Smooth muscle cell (in vitro differentiated cells): ENCODE data around the gene MED13L. TPM values are rescaled to one million over a fixed set of nuclear protein-coding genes. Genes with fewer than 3 reads are reported as not detected.
A peak's percentile ranks its signal among the peaks of the same experiment; 100 is the strongest.
"Not testable (repeated sequence)": the region's sequence is repeated elsewhere in the genome, so short reads cannot be mapped to it uniquely, and the experiment has no call there.

ENCODE experiments used
- DNase-seq: peaks from one replicate; lab custom pipeline; 2025; ENCODE audit not compliant: unreplicated experiment; lab: John Stamatoyannopoulos, UW
- H2AFZ ChIP-seq: fragments of 200-600 bp; sonication (generic); 2 replicates; pipeline ENCODE4 v1.6.0; 2016; ENCODE audit warnings: antibody characterized with exemption, low read depth, mild to moderate bottlenecking
- H3F3A ChIP-seq: fragments of 200-600 bp; sonication (generic); 2 replicates; pipeline ENCODE4 v1.6.0; 2017; ENCODE audit warnings: antibody characterized with exemption, low read depth
- H3K27ac ChIP-seq: fragments of 200-600 bp; sonication (generic); 2 replicates; pipeline ENCODE4 v1.5.1; 2016; ENCODE audit warnings: low read depth, mild to moderate bottlenecking
- H3K27me3 ChIP-seq: fragments of 200-600 bp; sonication (generic); 2 replicates; pipeline ENCODE4 v1.6.1; 2016; ENCODE audit warnings: low read depth, mild to moderate bottlenecking
- H3K36me3 ChIP-seq: fragments of 200-600 bp; sonication (generic); 2 replicates; pipeline ENCODE4 v1.5.1; 2016; ENCODE audit warnings: low read depth
- H3K4me1 ChIP-seq: fragments of 200-600 bp; sonication (generic); 2 replicates; pipeline ENCODE4 v1.5.1; 2016; ENCODE audit warnings: low read depth
- H3K4me2 ChIP-seq: fragments of 200-600 bp; sonication (generic); 2 replicates; pipeline ENCODE4 v1.6.0; 2016; ENCODE audit warnings: mild to moderate bottlenecking
- H3K4me3 ChIP-seq: fragments of 200-600 bp; sonication (generic); 2 replicates; pipeline ENCODE4 v1.5.1; 2016; ENCODE audit warnings: mild to moderate bottlenecking
- H3K79me2 ChIP-seq: fragments of 200-600 bp; sonication (generic); 2 replicates; pipeline ENCODE4 v1.6.0; 2016; ENCODE audit warnings: low read depth, mild to moderate bottlenecking
- H3K9ac ChIP-seq: fragments of 200-600 bp; sonication (generic); 2 replicates; pipeline ENCODE4 v1.6.0; 2016; ENCODE audit warnings: low read depth
- H3K9me3 ChIP-seq: fragments of 200-600 bp; sonication (generic); replicated peaks from 2 replicates; pipeline ENCODE4 v1.5.1; 2016; ENCODE audit warnings: low read depth
- H4K20me1 ChIP-seq: fragments of 200-600 bp; sonication (generic); 2 replicates; pipeline ENCODE4 v1.6.0; 2016; ENCODE audit warnings: low read depth
- CTCF ChIP-seq: fragments of 200-600 bp; sonication (generic); IDR thresholded peaks from 2 replicates; pipeline ENCODE4 v1.5.1; 2017; ENCODE audit warnings: borderline replicate concordance, mild to moderate bottlenecking, antibody characterized with exemption; ENCODE audit not compliant: insufficient read depth, poor library complexity, severe bottlenecking
- WGBS: methylation state at CpG from one replicate; pipeline ENCODE4 v1.1.7; 2016; ENCODE audit warnings: low lambda C conversion rate; 5-methylcytosine and 5-hydroxymethylcytosine counted together
- polyA plus RNA-seq: library from polyadenylated mRNA; unstranded; fragments of >200 nt; fragmentation: Nextera tagmentation; extraction: Ambion mirVana; gene quantifications from 2 replicates; pipeline ENCODE4 v1.2.1, GENCODE V29; 2016
- total RNA-seq: library from RNA; depleted of rRNA; stranded (reverse); fragments of >200 nt; gene quantifications from 2 replicates; pipeline ENCODE4 v1.2.3, GENCODE V29; 2014

MED13L gene
- total and polyA plus RNA-seq, 2 experiments from 2014 or later: 13.2 to 74.3 TPM

DNA sequence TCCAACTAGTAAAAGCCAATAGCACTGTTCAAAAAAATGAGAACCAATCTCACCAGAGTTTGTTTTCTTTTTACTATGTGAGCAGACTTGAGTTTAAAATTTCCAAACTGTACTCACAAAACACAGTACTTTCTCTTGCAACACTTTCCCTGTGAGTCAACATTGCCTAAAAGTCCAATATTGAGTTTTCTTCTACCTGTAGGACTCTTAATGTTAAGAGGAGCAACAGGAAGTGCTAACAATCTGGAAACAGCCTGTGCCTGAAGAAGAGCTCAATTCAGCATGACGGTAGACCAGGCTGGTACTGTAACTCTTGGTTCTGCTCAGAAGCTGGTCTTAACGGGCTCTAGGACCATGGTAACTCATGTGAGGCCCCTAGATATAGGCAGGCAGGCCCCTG lies 144.3 kb downstream of the MED13L start:
- H3F3A ChIP-seq: peaks cover 4% of the 10 kb centered on the region
- H3K79me2 ChIP-seq: peaks cover 88% of the 10 kb centered on the region
- peak overlapping the region; percentile 18 for H3K27ac ChIP-seq
- H3K27me3 ChIP-seq: no peaks in the 10 kb centered on the region
- no peak overlapping the region for H3K9ac ChIP-seq
- no peaks in the 10 kb centered on the region for H3K36me3 ChIP-seq
- H2AFZ ChIP-seq: no peak overlapping the region
- peaks cover 8% of the 10 kb centered on the region for H3K4me1 ChIP-seq
- no peak overlapping the region for H3K4me3 ChIP-seq
- no peak for DNase-seq
- 72% methylated on average over 2 of the region's 2 CpGs for WGBS
- no peaks in the 10 kb centered on the region for H3K9me3 ChIP-seq
- no peak overlapping the region for H3K4me2 ChIP-seq
- no peak for TF ChIP-seq CTCF
- peaks cover 100% of the 10 kb centered on the region for H4K20me1 ChIP-seq

GRCh38 chr12:116131987-116132386 lies 145.5 kb downstream of the MED13L start:
- not testable (repeated sequence) for H3K4me3 ChIP-seq, H3K9me3 ChIP-seq, H3K27ac ChIP-seq, H3K36me3 ChIP-seq, H3K9ac ChIP-seq, DNase-seq, H3F3A ChIP-seq, H2AFZ ChIP-seq, H3K27me3 ChIP-seq, H3K4me2 ChIP-seq
- Histone ChIP-seq H3K79me2 (peaks cover 91% of the 10 kb centered on the region), H4K20me1 (peaks cover 100% of the 10 kb centered on the region), H3K4me1 (peaks cover 16% of the 10 kb centered on the region)
- 97% methylated on average over 10 of the region's 10 CpGs for WGBS

DNA sequence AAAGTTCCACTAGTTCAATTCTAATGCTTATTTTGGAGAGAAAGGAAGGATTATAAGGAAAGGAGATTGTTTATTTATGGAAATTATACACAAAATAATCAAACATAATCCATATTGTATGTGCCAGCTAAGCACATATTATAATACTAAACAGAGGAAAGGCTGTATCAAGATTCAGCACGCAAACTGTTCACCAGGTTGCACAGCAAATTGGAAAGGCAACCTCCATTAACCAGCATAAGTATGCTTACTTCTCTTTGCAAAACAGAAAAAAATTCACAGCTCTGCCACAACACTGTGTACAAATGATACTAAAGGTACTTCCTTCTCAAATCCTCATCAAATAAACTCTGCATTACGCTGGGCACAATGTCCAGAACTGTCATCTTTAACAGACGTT lies 146.3 kb downstream of the MED13L start:
- H3K79me2 ChIP-seq: peaks cover 93% of the 10 kb centered on the region
- H3K27me3 ChIP-seq: no peaks in the 10 kb centered on the region
- no peak for TF ChIP-seq CTCF
- H3K9me3 ChIP-seq: no peaks in the 10 kb centered on the region
- no peak overlapping the region for H3K4me2 ChIP-seq
- peaks cover 100% of the 10 kb centered on the region for H4K20me1 ChIP-seq
- no peak overlapping the region for H3K4me3 ChIP-seq
- H3K36me3 ChIP-seq: no peaks in the 10 kb centered on the region
- H2AFZ ChIP-seq: no peak overlapping the region
- no peak overlapping the region for H3K27ac ChIP-seq
- peaks cover 24% of the 10 kb centered on the region for H3K4me1 ChIP-seq
- peaks cover 7% of the 10 kb centered on the region for H3F3A ChIP-seq
- no peak overlapping the region for H3K9ac ChIP-seq
- no peak for DNase-seq
- WGBS: 96% methylated on average over 3 of the region's 3 CpGs

GRCh38 chr12:116130431-116130830 lies 147.1 kb downstream of the MED13L start:
- Histone ChIP-seq H3K27me3 (no peaks in the 10 kb centered on the region), H3K9me3 (no peaks in the 10 kb centered on the region), H3K4me1 (peaks cover 31% of the 10 kb centered on the region), H4K20me1 (peaks cover 100% of the 10 kb centered on the region), H3F3A (peaks cover 12% of the 10 kb centered on the region), H2AFZ (no peak overlapping the region), H3K36me3 (no peaks in the 10 kb centered on the region), H3K9ac (no peak overlapping the region), H3K27ac (no peak overlapping the region), H3K4me2 (no peak overlapping the region), H3K4me3 (no peak overlapping the region), H3K79me2 (peaks cover 100% of the 10 kb centered on the region)
- TF ChIP-seq CTCF: no peak
- WGBS: 73% methylated on average over 1 of the region's 1 CpG
- no peak for DNase-seq
